Suppressor macrophage treated with lipopolysaccharide for 1 hour (primary cell): ENCODE measurements around the gene MTHFD2L.
"Not testable (repeated sequence)": the region's sequence is repeated elsewhere in the genome, so short reads cannot be mapped to it uniquely, and the experiment has no call there.

Experiments used
- DNase-seq, 3 donors: peaks; one replicate each; pipeline ENCODE4 v3.0.0-alpha.2; 2020 to 2022

Gene MTHFD2L

GRCh38 chr4:74190919-74191397 lies 33.0 kb downstream of the MTHFD2L start:
- DNase-seq: no peak

- no peak for DNase-seq
Measured at GRCh38 chr4:74197080-74197479, 39.2 kb downstream of the MTHFD2L start.

- DNase-seq: no peak
Measured at GRCh38 chr4:74202062-74202586, 44.2 kb downstream of the MTHFD2L start.

GRCh38 chr4:74203467-74203866 lies 45.5 kb downstream of the MTHFD2L start:
- no peak for DNase-seq

- no peak for DNase-seq
Measured at GRCh38 chr4:74205046-74205445, 47.1 kb downstream of the MTHFD2L start.

GRCh38 chr4:74205559-74205958 lies 47.6 kb downstream of the MTHFD2L start:
- DNase-seq: no peak

GRCh38 chr4:74206088-74206825 lies 48.3 kb downstream of the MTHFD2L start:
- DNase-seq: peak; percentile 52 to 93 (median 80)

GRCh38 chr4:74214457-74215159 lies 56.7 kb downstream of the MTHFD2L start:
- not testable (repeated sequence) for DNase-seq

- DNase-seq: not testable (repeated sequence)
Measured at GRCh38 chr4:74215236-74215635, 57.3 kb downstream of the MTHFD2L start.

- peak in 1 of 3 donors; percentile 49 for DNase-seq
Measured at GRCh38 chr4:74217365-74217764, 59.4 kb downstream of the MTHFD2L start.

GRCh38 chr4:74218201-74218600 lies 60.3 kb downstream of the MTHFD2L start:
- no peak for DNase-seq

- DNase-seq: no peak
Measured at GRCh38 chr4:74219240-74219639, 61.3 kb downstream of the MTHFD2L start.

- DNase-seq: no peak
Measured at GRCh38 chr4:74223098-74223497, 65.2 kb downstream of the MTHFD2L start.

- peak; percentile 67 to 85 (median 79) for DNase-seq
Measured at GRCh38 chr4:74223801-74224200, 65.9 kb downstream of the MTHFD2L start.

- DNase-seq: peak; percentile 85 to 90 (median 89)
Measured at GRCh38 chr4:74228691-74229640, 71.0 kb downstream of the MTHFD2L start.

GRCh38 chr4:74230902-74231499 lies 73.1 kb downstream of the MTHFD2L start:
- DNase-seq: peak; percentile 85 to 98 (median 94)

GRCh38 chr4:74235135-74235534 lies 77.2 kb downstream of the MTHFD2L start:
- DNase-seq: peak in 1 of 3 donors; percentile 29

- no peak for DNase-seq
Measured at GRCh38 chr4:74237425-74237966, 79.6 kb downstream of the MTHFD2L start.

- DNase-seq: no peak
Measured at GRCh38 chr4:74244049-74244448, 86.1 kb downstream of the MTHFD2L start.

GRCh38 chr4:74252933-74253332 lies 95.0 kb downstream of the MTHFD2L start:
- no peak for DNase-seq

- no peak for DNase-seq
Measured at GRCh38 chr4:74254386-74254785, 96.5 kb downstream of the MTHFD2L start.

- DNase-seq: no peak
Measured at GRCh38 chr4:74255096-74255495, 97.2 kb downstream of the MTHFD2L start.
